Neural crest cell (in vitro differentiated cells): ENCODE results near the gene CUL2. TPM values are rescaled to one million over a fixed set of nuclear protein-coding genes. Genes with fewer than 3 reads are reported as not detected.
"Not testable (repeated sequence)": the region's sequence is repeated elsewhere in the genome, so short reads cannot be mapped to it uniquely, and the experiment has no call there.

Experiments
- DNase-seq: peaks from one replicate; pipeline ENCODE4 v3.0.0; 2021; ENCODE audit warnings: low read depth, mixed read lengths, low spot score
- H3K27ac Mint-ChIP-seq: one replicate; pipeline ENCODE4 v1.8.0; 2021; ENCODE audit warnings: mild to moderate bottlenecking, mixed read lengths; ENCODE audit not compliant: unreplicated experiment
- H3K27me3 Mint-ChIP-seq: 2 replicates; pipeline ENCODE4 v1.8.0; 2021; ENCODE audit warnings: low read depth, mild to moderate bottlenecking, mixed read lengths
- H3K36me3 Mint-ChIP-seq: 2 replicates; pipeline ENCODE4 v1.8.0; 2021; ENCODE audit warnings: low read depth, mild to moderate bottlenecking, mixed read lengths
- H3K4me1 Mint-ChIP-seq: 2 replicates; pipeline ENCODE4 v1.8.0; 2021; ENCODE audit warnings: mixed read lengths
- H3K4me3 Mint-ChIP-seq: one replicate; pipeline ENCODE4 v1.8.0; 2021; ENCODE audit warnings: mild to moderate bottlenecking, mixed read lengths
- H3K9me3 Mint-ChIP-seq: 2 replicates; pipeline ENCODE4 v1.8.0; 2021; ENCODE audit warnings: mixed read lengths
- total RNA-seq: library from RNA; stranded (reverse); gene quantifications from 2 replicates; pipeline ENCODE4 v1.2.1, GENCODE V29; 2021
- TF ChIP-seq, protein P1 (sequence below): fragments of 200-600 bp; sonication (generic); conservative IDR thresholded peaks from 2 replicates; pipeline ENCODE4 v1.5.0; 2021; ENCODE audit warnings: antibody characterized with exemption, mild to moderate bottlenecking

Gene CUL2
- total RNA-seq, 1 donor from 2014 or later = 40.1 TPM

DNA sequence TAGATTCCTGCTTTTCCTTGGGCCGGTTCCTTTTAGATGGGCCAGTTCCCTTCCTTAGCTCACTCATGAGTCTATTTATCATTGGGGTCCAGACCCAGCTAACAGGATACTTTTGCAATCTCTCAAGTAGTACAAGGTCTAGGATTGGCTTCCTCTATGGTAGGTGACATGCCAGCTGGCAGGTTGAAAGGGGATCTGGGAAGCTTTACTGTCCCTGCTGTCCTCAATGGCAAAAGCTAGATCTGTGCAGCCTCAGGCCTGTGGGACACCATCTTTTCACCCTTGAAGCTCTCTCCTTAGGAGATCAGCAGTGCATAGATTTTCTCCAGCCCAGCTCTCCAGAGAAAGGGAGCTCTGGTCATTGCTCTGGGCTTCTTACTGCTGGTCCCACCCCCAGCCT lies 96.4 kb downstream of the CUL2 start:
- H3K27me3 Mint-ChIP-seq = no peaks in the 10 kb centered on the region
- TF ChIP-seq, protein P1, sequence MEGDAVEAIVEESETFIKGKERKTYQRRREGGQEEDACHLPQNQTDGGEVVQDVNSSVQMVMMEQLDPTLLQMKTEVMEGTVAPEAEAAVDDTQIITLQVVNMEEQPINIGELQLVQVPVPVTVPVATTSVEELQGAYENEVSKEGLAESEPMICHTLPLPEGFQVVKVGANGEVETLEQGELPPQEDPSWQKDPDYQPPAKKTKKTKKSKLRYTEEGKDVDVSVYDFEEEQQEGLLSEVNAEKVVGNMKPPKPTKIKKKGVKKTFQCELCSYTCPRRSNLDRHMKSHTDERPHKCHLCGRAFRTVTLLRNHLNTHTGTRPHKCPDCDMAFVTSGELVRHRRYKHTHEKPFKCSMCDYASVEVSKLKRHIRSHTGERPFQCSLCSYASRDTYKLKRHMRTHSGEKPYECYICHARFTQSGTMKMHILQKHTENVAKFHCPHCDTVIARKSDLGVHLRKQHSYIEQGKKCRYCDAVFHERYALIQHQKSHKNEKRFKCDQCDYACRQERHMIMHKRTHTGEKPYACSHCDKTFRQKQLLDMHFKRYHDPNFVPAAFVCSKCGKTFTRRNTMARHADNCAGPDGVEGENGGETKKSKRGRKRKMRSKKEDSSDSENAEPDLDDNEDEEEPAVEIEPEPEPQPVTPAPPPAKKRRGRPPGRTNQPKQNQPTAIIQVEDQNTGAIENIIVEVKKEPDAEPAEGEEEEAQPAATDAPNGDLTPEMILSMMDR = no peak

DNA sequence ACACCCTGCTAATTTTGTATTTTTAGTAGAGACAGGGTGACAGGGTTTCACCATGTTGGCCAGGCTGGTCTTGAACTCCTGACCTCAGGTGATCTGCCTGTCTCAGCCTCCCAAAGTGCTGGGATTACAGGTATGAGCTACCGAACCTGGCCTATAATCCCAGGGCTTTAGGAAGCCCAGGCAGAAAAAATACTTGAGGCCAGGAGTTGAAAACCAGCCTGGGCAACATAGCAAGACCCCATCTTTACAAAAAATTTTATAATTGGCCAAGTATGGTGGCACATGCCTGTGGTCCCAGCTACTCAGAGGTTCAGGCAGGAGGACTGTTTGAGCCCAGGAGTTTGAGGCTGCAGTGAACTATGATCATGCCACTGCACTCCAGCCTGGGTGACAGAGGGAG lies 99.0 kb downstream of the CUL2 start:
- H3K4me1 Mint-ChIP-seq = peaks cover 32% of the 10 kb centered on the region
- not testable (repeated sequence) for H3K27me3 Mint-ChIP-seq, H3K9me3 Mint-ChIP-seq, H3K36me3 Mint-ChIP-seq, H3K27ac Mint-ChIP-seq, H3K4me3 Mint-ChIP-seq, DNase-seq

More for the DNA sequence above, 96.4 kb downstream of the CUL2 start:
- Mint-ChIP-seq H3K4me3 (no peak overlapping the region), H3K36me3 (no peaks in the 10 kb centered on the region), H3K9me3 (no peaks in the 10 kb centered on the region), H3K27ac (no peak overlapping the region), H3K4me1 (peaks cover 33% of the 10 kb centered on the region)
- no peak for DNase-seq

DNA sequence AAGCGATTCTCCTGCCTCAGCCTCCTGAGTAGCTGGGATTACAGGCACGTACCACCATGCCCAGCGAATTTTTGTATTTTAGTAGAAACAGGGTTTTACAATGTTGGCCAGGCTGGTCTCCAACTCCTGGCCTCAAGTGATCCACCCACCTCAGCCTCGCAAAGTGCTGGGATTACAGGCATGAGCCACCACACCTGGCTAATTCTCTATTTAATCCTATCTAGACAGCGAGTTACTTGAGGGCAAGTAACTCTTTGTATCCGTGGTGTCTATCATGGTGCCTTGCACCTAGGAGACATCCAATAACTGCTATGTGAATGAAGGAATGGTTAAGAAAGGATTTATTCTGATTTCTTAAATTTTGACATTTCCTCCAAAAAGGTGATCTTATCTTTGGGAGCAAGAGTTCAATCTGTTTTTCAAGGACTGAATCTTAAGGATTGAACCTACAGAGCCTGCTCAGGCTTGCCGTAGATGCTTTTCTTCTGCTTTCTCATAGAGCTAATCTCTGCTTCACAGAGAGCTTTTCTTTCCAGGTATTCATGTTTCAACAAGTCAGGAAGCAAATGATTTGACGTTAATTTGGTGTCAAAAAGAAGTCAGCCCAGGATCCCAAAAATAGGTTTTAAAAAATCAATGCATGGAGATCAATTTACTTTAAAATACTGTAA lies 101.6 kb downstream of the CUL2 start:
- peaks cover 5% of the 10 kb centered on the region for H3K36me3 Mint-ChIP-seq
- no peaks in the 10 kb centered on the region for H3K27me3 Mint-ChIP-seq
- DNase-seq = no peak
- H3K4me3 Mint-ChIP-seq = no peak overlapping the region
- H3K9me3 Mint-ChIP-seq = peaks cover 11% of the 10 kb centered on the region
- TF ChIP-seq, protein P1 = no peak
- peaks cover 10% of the 10 kb centered on the region for H3K4me1 Mint-ChIP-seq
- H3K27ac Mint-ChIP-seq = no peak overlapping the region

DNA sequence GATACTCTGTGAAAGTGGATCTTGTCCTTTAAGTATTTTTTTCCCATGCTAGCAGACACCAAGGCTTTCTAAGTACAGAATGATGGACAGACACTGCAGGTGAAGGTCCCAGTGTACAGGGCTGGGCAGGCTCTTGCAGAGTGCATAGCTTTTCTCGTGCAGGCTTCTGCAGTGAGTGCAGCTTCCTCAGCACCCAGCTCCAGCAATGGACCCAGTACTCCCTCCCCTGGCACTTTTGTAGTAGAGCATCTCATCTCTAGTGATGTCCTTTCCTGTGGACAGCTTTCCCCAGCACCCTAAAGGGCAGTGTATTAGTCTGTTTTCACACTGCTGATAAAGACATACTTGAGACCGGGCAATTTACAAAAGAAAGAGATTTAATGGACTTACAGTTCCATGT lies 104.3 kb downstream of the CUL2 start:
- Mint-ChIP-seq H3K4me3 (no peak overlapping the region), H3K36me3 (peaks cover 5% of the 10 kb centered on the region), H3K27me3 (no peaks in the 10 kb centered on the region), H3K9me3 (peaks cover 13% of the 10 kb centered on the region), H3K27ac (no peak overlapping the region), H3K4me1 (peaks cover 13% of the 10 kb centered on the region)
- TF ChIP-seq, protein P1 = peak; percentile 44
- DNase-seq = no peak

DNA sequence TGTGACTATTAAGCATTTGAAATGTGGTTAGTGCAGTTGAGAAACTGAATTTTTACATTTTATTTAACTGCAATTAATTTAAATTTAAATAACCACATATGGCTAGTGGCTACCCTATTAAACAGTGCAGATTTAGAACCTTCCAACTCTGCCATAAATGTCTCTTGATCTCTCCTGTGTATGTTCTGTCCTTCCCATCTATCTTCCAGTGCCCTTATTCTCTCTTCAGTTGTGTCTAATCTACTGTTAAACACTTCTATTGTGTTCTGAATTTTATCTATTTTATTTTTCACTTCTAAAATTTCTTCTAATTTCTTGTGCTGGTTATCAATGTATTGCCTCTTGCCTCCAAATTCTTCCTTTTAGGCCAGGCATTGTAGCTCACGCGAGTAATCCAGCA lies 105.0 kb downstream of the CUL2 start:
- peaks cover 13% of the 10 kb centered on the region for H3K4me1 Mint-ChIP-seq

DNA sequence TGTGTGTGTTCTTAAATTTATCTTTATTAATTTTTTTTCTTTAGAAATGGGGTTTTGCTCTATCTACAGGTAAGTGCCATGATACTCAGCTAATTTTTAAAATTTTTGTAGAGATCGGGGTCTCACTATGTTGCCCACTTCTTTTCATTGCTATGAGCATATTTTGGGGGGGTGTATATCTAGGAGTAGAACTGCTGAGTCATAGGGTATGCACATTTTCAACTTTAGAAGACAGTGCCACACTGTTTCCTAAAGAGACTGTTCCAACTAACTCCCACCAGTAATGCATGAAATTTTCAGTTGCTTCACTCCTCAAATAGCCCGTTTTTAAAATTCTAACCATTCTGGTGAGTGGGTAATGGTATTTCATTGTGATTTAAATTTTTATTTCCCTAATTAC lies 108.3 kb downstream of the CUL2 start:
- Mint-ChIP-seq H3K4me3 (no peak overlapping the region), H3K36me3 (peaks cover 5% of the 10 kb centered on the region), H3K9me3 (peaks cover 16% of the 10 kb centered on the region), H3K4me1 (peaks cover 3% of the 10 kb centered on the region), H3K27ac (peak overlapping the region; percentile 43), H3K27me3 (no peaks in the 10 kb centered on the region)
- TF ChIP-seq, protein P1 = no peak
- DNase-seq = no peak

More for the DNA sequence above, 105.0 kb downstream of the CUL2 start:
- no peaks in the 10 kb centered on the region for H3K27me3 Mint-ChIP-seq
- TF ChIP-seq, protein P1 = no peak
- H3K9me3 Mint-ChIP-seq = peaks cover 13% of the 10 kb centered on the region
- no peak for DNase-seq
- no peak overlapping the region for H3K4me3 Mint-ChIP-seq
- H3K27ac Mint-ChIP-seq = no peak overlapping the region
- peaks cover 5% of the 10 kb centered on the region for H3K36me3 Mint-ChIP-seq
